Activated CD4-positive, CD25-positive, alpha-beta regulatory T cell treated with anti-CD3 and anti-CD28 coated beads, Interleukin-2, amount 50 U/mL, for 24 hours (primary cell): ENCODE data around the gene MDM4.
"Not testable (repeated sequence)": the region's sequence is repeated elsewhere in the genome, so short reads cannot be mapped to it uniquely, and the experiment has no call there.

Source experiments
- ATAC-seq, 2 donors: fragments of 150-1000 bp; cut with Tn5 transposase; one replicate each; pipeline ENCODE4 v1.10.0; 2021; ENCODE audit warnings: mild to moderate bottlenecking in 1 of 2, moderate library complexity in 1 of 2

Gene MDM4

DNA sequence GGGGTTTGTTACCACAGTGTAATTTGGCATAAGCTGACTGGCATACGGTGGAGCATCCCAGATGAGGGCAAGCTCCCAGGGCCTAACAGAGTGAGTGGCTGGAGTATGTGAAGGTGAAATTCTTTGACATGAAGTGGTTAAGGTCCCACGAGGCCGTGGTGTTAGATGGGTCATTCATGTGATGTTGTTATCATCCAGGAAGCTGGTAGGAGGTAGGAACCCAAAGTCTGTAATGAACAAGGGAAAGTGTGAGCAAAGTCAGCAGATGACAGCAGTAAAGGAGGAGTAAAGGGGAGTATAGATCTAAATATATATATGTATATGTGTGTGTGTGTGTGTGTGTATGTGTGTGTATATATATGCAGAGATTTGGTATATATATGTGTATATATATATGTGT is 47.6 kb downstream of the MDM4 start:
- no peak for ATAC-seq

DNA sequence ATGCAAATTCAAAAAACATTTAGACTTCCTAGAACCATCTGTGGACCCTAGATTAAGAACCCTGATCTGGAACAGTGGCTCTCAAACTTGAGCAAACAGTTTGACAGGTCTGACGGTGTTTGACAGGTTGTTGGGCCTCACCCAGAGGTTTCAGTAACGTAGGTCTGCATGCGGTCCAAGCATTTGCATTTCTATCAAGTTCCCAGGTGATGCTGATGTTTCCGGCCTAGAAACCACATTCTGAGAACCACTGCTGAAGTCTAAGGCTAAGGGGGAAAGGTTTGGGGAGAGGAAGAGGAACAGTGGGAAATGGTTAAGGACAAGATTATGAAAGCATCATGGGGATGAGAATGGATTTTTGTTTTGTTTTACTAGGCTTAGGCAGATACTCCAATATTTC is 48.6 kb downstream of the MDM4 start:
- ATAC-seq, result peak; percentile 19 to 39

DNA sequence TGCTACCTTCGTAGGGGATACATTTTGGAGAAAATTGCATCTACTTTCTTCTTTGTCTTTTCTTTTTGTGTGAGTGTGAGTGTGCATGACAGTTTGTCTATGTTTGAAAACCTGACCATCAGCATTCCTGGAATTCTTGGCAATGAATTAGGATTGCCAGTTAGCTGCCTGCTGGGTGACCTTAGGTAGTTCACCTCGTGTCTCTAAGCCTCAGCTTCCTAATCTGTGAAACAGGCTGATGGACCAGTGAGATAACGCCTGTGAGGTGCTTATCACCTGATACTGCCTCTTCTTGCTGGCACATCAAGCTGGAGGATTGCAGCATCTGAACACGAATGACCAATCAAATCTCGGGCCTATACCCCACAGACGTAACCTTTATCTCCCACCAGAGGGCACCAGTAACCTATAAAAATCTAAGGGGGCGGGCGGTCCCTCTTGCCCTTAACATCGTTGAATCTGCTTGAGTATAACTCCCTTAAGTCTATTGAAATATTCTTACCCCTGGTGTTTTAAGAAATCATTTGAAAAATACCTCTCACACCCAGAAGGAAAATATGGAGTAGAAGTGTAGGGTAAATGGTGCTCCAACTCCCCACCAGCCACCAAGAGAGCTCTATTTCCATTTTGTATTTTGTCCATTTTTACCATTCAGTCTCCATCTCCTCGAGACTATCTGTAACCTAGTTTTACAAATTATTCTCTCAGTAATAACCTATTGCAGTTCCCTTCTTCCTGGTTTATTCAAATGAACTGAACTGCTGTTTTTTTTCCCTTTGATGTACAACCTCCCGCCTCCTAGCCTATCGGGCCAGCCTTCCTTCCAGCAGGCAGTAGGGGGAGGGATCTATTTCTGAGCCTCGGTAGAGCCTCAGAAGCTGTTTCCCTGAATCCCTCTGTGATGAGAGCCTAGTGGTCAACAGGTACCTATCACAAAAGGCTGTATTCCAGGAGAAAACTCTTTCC is 49.7 kb downstream of the MDM4 start:
- ATAC-seq, result peak; percentile 86 to 88

DNA sequence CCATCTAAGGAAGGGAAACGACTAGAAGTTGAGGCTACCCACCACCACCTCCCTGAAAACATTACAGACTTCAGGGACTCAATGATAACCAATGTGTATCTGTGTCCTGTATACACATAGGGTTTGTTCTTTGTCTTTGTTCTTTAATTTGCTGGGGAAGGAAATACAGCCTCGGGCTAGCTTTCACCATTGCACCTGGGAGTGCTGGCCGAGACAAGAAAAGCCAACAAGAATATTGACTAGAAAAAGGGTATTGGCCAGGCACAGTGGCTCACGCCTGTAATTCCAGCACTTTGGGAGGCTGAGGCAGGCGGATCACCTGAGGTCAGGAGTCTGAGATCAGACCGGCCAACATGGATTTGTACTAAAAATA is 50.4 kb downstream of the MDM4 start:
- no peak for ATAC-seq

DNA sequence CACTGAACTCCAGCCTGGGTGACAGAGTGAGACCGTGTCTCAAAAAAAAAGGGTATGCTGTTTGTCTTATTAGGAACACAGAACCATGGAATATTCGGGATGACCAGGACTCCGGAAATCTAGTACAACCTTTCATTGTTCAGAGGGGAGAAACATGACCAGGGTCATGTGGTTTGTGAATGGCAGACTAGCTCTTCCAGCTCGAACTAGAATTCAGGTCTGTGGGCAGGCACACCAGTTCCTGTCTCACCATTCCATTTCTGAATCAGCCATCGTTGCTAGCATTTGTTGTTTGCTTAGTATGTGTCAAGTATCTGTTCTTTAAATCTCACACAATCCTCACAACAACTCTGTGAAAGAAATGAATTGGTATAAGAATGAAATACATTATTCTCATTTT is 50.9 kb downstream of the MDM4 start:
- ATAC-seq, result no peak

DNA sequence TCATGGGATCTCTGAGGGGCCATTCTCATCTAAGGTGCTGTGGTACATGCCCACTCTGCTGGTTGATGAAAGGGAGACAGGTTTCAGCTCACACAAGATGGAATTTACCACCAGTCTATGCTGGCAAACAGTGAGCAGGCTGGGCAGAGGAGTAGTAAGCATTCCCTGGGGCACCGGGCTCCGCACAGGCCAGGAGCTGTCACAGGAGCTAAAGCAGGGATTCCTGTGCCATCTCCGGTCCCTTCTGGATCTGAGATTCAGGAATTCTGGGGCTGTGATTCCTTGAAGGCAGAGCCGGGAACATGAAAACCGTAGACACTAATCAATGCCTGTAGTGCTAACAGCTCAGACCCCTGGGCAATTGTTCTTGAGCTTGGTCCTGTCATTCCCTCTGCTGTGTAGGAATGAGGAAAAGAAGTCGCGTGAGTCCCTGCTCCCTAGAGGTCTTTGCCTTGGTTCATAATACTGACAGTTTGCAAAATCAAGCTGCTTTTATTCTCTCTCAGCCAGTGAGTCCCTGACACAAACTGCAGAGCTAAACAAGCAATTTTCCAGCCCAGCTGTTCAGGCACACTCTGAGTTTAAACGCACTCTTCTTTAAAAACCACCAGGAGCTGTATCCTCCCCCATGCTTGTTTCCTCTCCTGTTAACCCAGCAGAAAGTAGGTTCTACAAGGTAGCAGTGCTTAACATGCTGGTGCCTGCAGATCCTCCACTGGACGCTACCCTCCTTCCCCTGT is 52.5 kb downstream of the MDM4 start:
- no peak for ATAC-seq

DNA sequence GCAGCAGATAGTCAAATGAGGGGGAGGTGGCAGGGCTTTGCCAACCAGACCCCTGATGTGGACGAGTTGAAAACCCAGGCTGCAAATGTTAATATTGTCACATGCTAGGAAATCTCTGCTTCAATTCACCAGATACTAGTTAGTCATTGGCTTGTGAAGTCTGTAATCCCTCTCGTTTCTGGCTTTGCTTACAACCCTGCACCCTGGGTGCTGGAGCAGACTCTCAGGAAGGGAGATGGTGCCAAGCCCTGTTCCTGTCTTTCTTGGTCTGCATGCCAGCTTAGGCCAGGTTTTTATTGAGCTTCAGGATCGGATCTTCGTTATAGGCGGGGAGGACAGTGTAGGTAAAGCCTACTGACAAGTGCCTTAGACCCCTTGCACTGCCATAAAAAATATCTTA is 53.3 kb downstream of the MDM4 start:
- no peak for ATAC-seq

DNA sequence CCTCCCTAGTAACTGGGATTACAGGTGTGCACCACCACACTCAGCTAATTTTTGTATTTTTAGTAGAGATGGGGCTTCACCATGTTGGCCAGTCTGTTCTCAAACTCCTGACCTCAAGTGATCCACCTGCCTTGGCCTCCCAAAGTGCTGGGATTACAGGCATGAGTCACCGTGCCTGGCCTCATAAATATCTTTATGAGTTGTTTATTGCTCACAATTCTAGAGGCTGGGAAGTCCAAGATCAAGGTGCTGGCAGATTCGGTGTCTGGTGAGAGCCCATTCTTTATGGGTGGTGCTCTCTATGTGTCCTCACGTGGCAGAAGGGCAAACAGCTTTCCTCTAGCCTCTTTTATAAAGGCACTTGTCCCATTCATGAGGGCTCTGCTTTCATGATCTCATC is 53.8 kb downstream of the MDM4 start:
- not testable (repeated sequence) for ATAC-seq

DNA sequence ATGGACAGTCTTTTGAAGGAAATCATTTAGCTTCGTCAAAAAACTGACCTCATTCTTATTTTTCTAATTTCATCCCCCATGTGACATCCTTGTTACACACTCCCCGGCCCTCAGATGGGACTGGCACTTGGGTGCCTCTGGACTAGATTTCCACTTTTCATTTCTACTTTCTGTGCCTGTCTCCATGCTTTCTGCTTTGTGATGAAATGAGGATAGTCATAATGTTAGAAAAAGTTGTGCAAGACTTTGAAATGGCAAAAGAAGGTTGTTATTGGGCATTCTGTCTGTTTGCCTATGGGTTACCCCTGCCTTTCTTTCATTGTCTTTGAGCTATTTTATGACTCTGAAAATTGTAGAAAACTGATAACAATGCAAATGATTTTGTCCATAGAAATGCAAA is 54.9 kb downstream of the MDM4 start:
- no peak for ATAC-seq

DNA sequence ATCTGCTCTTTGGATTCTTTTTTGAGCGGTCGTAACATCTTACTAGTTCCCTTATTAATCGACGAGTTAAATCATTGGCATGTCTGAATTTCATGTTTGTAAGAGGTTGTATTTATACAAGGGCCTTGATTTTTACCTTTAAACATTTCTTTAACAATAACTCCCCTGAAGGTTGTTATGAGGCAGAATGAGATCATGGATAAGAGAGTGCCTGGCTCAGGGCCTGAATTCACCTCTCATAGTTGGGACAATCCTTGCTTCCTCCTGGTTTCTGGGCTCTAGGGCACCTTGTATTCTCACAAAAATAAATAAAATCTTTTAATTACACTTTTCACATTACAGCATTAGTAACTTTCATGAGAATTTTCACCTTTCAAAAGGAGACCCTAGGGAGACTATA is 55.4 kb downstream of the MDM4 start:
- no peak for ATAC-seq

DNA sequence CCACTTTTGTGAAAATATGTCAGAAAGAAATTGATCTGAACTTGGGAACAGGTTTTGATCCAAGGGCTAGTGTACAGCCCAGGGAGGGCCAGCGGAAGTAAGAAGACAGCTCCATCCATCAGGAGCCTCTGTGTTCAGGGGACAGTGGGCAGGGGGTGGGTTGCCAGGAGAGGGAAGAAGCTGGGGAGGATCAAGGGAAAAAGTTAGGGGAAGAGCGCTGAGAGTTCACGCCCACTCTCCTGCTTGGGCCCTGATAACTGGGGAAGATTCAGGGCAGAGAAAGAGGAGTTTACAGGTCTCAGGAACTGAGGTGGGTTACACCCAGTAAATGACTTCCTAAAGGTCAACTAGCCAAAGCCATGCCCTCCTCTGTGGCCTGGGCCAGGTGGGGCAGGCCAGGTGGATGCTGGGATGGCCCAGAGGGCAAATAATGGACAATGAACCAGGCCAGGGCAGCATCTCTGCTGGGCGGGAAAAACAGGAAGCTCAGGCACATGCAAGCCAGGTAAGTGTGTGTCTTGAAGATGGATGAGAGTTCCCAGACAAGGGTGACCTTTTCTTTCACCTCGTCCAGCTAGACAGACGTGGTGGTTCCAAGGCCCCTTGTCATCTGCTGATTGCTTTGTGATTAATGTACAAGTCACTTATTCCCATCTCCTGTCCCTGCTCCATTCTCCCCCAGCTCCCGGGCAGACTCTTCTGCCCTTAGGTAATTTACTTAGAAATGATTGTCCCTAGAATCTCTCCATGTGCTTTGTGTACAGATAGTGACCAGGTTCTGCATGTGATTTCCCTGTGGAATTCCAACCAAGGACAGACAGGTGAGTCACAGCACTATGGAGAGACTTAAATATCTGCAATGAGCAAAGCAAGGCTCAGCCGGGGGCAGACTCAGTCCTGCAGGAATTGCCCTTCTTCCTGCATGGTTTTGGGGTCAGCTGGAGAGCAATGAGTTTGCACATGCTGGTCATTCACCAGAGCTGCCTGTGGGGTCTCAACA is 57.0 kb downstream of the MDM4 start:
- ATAC-seq, result no peak

DNA sequence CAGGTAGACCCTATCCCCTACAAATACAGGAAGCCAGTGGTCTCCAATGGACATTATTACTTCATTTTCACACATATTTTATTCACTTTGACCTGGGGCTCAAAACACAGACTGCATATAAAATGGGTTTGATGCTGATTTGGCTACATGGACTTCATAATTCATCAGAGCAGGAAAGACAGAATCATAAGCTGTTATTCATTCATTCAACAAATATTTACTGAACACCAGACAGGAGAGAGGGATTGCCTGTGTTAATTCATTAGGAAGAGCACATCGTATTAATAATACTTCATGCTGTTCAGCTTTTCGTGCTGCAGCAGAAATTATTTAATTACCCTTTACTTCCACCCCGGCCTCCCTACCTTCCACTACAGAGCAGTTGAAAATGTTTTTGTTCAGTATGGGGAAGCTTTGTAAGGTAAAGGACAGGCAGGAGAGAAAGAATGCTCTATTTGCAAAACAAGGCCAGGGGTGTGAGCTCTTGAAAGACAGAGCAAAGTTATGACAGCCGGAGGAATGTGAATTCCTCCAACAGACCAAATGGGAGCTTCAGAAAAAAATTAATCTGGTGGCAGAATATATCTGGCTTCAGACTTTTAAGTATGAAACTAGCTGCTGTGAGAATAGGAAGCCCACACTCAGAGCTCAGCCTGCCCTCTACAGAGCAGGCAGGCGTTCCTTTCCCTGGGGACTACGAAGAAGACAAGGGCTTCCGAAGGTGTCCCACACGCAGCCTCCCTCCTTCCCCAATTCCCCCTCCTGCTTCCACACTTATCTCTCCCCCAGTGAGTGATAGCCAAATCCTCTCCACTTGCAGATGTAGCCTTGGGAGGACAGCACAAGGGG is 58.0 kb downstream of the MDM4 start:
- no peak for ATAC-seq

DNA sequence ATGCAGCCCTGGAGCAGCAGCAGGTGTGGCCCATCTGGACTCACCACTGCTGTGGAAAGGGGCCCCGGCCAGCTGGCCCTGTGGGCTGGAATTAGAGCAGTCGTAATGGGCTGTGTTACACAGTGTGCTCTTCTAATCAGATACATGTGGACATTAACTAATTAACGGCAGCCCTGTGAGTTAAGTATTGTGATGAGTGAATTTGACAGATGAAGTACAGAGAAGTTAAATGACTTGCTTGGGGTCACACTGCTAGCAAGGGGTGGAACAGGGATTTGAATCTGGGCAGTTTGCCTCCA is 58.6 kb downstream of the MDM4 start:
- ATAC-seq, result no peak

DNA sequence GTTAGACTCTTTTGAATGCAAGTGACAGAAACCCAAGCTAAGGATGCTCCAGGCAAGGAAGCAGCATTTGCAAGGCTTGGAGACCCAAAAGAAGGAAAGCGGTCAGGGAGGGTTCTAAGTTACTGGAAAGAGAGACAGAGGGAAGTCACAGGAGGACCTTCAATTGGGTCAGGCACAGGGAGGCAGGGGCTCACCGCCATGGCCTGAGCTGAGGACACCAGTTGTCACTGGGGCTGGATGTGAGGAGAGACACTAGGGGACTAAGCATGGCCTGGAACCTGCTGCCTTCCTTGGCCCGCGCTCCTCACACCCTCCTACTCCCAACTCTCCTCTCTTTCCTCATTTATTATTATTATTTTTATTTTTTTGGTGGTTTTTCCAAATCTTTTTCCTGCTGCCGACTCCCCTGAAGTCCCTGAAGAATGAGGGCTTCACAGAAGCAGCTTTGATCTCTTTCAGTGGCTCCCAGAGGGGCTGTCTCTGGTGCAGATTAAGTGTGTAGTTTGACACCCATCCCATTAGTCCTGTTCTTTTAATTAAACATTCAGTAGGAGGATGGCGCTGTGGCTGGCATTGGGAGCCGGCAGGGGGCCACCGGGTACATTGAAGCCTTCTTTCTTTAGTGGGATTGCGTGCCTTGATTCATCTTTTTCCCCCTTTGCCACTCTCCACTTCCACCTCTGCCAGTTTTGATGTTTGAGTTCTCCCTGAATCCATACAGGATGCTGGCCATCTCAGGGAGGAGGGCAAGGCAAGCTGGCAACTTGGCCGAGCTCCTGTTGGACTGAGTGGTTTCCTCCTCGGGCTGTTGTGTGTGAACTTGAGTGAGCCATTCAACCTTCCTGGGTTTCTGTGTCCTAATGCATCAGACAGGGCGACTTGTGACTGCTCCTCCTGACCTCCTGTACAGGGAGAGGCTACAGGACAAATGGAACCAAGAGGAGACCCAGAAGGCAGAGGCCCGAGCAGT is 59.3 kb downstream of the MDM4 start:
- no peak for ATAC-seq

DNA sequence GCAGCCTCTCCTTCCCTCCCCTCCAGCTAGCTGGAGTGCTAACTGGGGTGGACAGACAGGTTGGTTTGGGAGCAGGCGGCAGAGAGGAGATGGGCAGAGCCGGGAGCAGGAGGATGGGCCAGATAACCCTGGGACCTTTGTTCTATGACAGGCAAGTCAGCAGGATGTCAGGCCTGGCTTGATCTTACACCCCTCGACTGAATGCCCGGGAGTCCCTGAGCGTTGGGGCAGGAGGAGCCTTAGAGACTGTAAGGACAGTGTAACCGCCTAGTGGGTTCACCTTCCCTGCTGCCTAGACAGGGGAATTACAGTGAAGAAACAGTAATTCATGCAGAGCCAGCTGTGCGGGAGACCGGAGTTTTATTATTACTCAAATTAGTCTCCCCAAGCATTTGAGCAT is 60.2 kb downstream of the MDM4 start:
- no peak for ATAC-seq

DNA sequence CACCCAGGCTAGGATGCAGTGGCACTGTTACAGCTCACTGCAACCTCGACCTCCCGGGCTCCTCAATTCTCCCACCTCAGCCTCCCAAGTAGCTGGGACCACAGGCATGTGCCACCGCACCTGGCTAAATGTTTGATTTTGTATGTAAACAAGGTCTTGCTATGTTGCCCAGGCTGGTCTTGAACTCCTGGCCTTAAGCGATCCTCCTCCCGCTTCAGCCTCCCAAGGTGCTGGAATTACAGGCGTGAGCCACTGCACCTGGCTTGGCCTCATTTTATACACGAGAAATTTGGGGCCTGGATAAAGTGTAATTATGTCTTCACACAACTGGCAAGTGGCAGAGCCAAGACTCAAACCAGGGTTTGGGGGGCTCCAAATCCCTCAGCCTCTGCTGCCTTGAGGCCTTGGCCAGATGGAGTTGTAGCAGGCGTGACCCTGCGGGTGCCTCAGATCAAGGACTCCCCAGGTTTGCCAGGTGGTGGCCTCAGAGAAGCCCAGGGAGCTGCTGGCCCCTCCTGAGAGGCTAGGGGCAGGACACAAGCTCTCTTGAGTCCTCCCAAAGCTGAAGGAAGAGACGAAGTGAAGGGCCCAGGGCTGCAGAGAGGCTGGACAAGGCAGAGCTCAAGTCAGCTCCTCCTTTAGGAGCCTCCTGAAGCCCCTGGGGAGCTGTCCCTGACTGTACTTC is 61.7 kb downstream of the MDM4 start:
- ATAC-seq, result no peak

DNA sequence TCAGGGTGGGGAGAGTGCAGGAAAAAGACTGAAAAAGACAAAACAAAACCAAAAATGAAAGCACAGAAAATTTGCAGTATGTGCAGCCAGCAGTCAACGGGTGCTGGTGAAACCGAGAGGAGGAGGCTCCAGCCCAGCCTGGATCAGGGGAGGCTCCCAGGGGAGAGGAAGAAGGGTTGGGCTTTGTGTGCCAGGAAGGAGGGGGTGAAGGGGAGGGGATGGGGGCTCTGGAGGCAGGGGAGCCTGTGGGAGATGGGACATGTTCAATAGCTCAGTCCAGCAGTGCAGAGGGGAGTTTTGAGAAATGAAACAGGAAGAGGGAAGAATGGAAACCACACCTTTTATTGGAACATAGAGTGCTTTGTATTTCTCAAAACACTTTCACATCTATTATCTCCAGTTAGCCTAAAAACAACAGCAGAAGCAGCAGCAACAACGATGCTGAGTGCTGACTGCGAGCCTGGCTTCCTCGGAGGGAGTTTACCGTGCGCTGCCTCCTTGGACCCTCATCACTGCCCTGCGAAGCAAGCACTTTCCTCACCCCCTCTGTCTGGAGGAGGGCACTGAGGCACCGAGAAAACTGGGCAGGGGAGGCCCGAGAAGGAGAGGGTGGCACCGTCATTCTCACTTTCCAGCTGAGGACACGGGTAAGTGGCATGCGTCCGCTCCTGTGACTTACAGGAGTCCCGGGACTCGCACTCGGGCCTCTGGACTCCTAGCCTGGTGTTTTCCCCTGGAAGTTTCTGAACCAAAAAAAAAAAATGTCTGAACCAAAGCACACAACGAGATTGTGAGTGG is 62.9 kb downstream of the MDM4 start:
- ATAC-seq, result peak; percentile 81 to 87

DNA sequence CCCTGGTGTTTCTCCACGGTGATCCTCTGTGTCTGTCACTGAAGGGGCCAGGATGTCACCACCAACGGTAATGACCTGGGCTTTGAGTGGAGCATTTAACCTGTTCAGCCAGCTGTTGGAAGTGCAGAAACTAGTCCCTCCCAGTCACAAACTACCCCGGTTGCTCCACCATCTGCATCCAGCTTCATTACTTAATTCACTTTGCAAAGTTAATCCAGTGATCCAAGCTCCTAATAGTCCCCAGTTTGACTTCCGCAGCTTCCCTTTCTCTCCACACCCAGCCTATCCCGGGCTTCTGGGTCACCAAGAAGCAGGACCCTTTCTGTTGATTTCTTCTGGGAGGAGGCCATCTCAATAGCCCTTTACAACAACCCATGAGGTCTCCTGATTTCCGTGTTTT is 63.5 kb downstream of the MDM4 start:
- ATAC-seq, result no peak

DNA sequence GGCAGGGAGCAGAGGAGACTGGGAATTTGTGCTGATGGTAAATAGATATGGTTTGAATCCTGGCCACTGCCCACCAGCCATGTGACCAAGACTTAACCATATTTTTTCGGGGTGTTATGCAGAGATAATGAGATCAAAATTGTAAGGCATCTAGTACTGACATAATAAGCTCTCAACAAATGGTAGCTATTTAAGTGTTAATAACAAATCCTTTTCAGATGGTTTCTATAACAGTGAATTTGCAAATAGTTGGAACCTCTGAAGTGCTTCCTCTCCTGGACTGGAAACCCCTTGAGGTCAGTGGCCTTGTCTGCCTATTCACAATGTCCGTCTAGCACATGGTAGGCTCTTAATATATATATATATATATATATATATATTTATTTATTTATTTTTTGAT is 64.7 kb downstream of the MDM4 start:
- no peak for ATAC-seq
